Trophoblast cell (in vitro differentiated cells and primary cell): ENCODE data around the gene CABCOCO1.
"Not testable (repeated sequence)": the region's sequence is repeated elsewhere in the genome, so short reads cannot be mapped to it uniquely, and the experiment has no call there.

Source experiments
- DNase-seq, 2 donors: peaks; one replicate each; pipeline ENCODE4 v3.0.0-alpha.2; 2016
- H2AFZ ChIP-seq: 2 replicates; pipeline ENCODE4 v1.6.1; 2013; ENCODE audit warnings: low read length, moderate library complexity, mild to moderate bottlenecking; ENCODE audit not compliant: insufficient read depth, poor library complexity
- H2AK5ac ChIP-seq: 2 replicates; pipeline ENCODE4 v1.6.1; 2013; ENCODE audit warnings: mild to moderate bottlenecking, low read length
- H2BK120ac ChIP-seq: 2 replicates; pipeline ENCODE4 v1.6.1; 2013; ENCODE audit warnings: low read length, mild to moderate bottlenecking, moderate library complexity; ENCODE audit not compliant: insufficient read depth, poor library complexity
- H2BK12ac ChIP-seq: 2 replicates; pipeline ENCODE4 v1.6.1; 2013; ENCODE audit warnings: mild to moderate bottlenecking, low read length, moderate library complexity
- H2BK5ac ChIP-seq: 2 replicates; pipeline ENCODE4 v1.6.1; 2013; ENCODE audit warnings: low read length, low read depth, moderate library complexity, mild to moderate bottlenecking; ENCODE audit not compliant: poor library complexity
- H3K14ac ChIP-seq: 2 replicates; pipeline ENCODE4 v1.6.1; 2013; ENCODE audit warnings: mild to moderate bottlenecking, low read length
- H3K18ac ChIP-seq: 2 replicates; pipeline ENCODE4 v1.6.1; 2013; ENCODE audit warnings: mild to moderate bottlenecking, low read length
- H3K23ac ChIP-seq: 2 replicates; pipeline ENCODE4 v1.6.1; 2013; ENCODE audit warnings: low read length
- H3K27ac ChIP-seq: 2 replicates; pipeline ENCODE4 v1.5.1; 2013; ENCODE audit warnings: low read depth, mild to moderate bottlenecking, inconsistent platforms, low read length, moderate library complexity
- H3K27me3 ChIP-seq: 2 replicates; pipeline ENCODE4 v1.6.1; 2013; ENCODE audit warnings: inconsistent platforms, mild to moderate bottlenecking, low read length, moderate library complexity; ENCODE audit not compliant: insufficient read depth
- H3K36me3 ChIP-seq, 2 experiments: 1 replicate in 1 of 2; 2 replicates in 1 of 2; pipeline ENCODE4 v1.6.1; 2013; ENCODE audit warnings: low read length in 2 of 2, mild to moderate bottlenecking in 2 of 2, moderate library complexity in 1 of 2; ENCODE audit not compliant: insufficient read depth in 2 of 2, control insufficient read depth in 1 of 2
- H3K4ac ChIP-seq: 2 replicates; pipeline ENCODE4 v1.6.1; 2013; ENCODE audit warnings: low read depth, mild to moderate bottlenecking, low read length, moderate library complexity
- H3K4me1 ChIP-seq, 2 experiments: 1 replicate in 1 of 2; 2 replicates in 1 of 2; pipeline ENCODE4 v1.6.1; 2013; ENCODE audit warnings: low read length in 2 of 2, mild to moderate bottlenecking in 2 of 2, moderate library complexity in 1 of 2; ENCODE audit not compliant: insufficient read depth in 2 of 2, control insufficient read depth in 1 of 2
- H3K4me2 ChIP-seq: 2 replicates; pipeline ENCODE4 v1.6.1; 2013; ENCODE audit warnings: inconsistent platforms, mild to moderate bottlenecking, low read length, moderate library complexity
- H3K4me3 ChIP-seq: 2 replicates; pipeline ENCODE4 v1.5.1; 2013; ENCODE audit warnings: mild to moderate bottlenecking, low read depth, low read length, inconsistent platforms
- H3K79me1 ChIP-seq: one replicate; pipeline ENCODE4 v1.6.1; 2013; ENCODE audit warnings: low read length
- H3K79me2 ChIP-seq: 2 replicates; pipeline ENCODE4 v1.6.1; 2013; ENCODE audit warnings: low read length, mild to moderate bottlenecking; ENCODE audit not compliant: control insufficient read depth, insufficient read depth, poor library complexity
- H3K9ac ChIP-seq: 2 replicates; pipeline ENCODE4 v1.6.1; 2013; ENCODE audit warnings: mild to moderate bottlenecking, low read length
- H3K9me3 ChIP-seq: 2 replicates; pipeline ENCODE4 v1.6.1; 2013; ENCODE audit warnings: low read depth, mild to moderate bottlenecking, control low read depth, inconsistent platforms, low read length; ENCODE audit not compliant: insufficient read depth
- H4K12ac ChIP-seq: 2 replicates; pipeline ENCODE4 v1.6.1; 2013; ENCODE audit warnings: low read depth, mild to moderate bottlenecking, low read length, moderate library complexity
- H4K8ac ChIP-seq: 2 replicates; pipeline ENCODE4 v1.6.1; 2013; ENCODE audit warnings: low read depth, mild to moderate bottlenecking, low read length, moderate library complexity
- H4K91ac ChIP-seq: one replicate; pipeline ENCODE4 v1.6.1; 2013; ENCODE audit warnings: low read depth, mild to moderate bottlenecking, low read length, moderate library complexity
- WGBS: extraction: QIAGEN DNeasy Blood & Tissue Kit; methylation state at CpG from one replicate; pipeline ENCODE4 v1.1.7; 2013; ENCODE audit warnings: missing lambda C conversion rate; ENCODE audit not compliant: insufficient read length, insufficient coverage; ENCODE audit errors: extremely low coverage; 5-methylcytosine and 5-hydroxymethylcytosine counted together

The CABCOCO1 gene

GRCh38 chr10:61735882-61736281 lies 73.2 kb downstream of the CABCOCO1 start:
- H3K18ac ChIP-seq: no peak overlapping the region
- H3K4me2 ChIP-seq: no peak overlapping the region
- no peak overlapping the region for H3K9ac ChIP-seq
- no peak for DNase-seq
- no peak overlapping the region for H4K12ac ChIP-seq
- H2AK5ac ChIP-seq: no peak overlapping the region
- no peaks in the 10 kb centered on the region for H3K4me1 ChIP-seq
- no peak overlapping the region for H2BK120ac ChIP-seq
- no peak overlapping the region for H4K91ac ChIP-seq
- H3K27me3 ChIP-seq: no peaks in the 10 kb centered on the region
- no CpG with 5 or more reads among the region's 3 CpGs for WGBS
- H3K4me3 ChIP-seq: no peak overlapping the region
- no peak overlapping the region for H3K4ac ChIP-seq
- no peaks in the 10 kb centered on the region for H3K9me3 ChIP-seq
- no peak overlapping the region for H2AFZ ChIP-seq
- no peak overlapping the region for H3K23ac ChIP-seq
- no peaks in the 10 kb centered on the region for H3K36me3 ChIP-seq
- H3K79me2 ChIP-seq: no peaks in the 10 kb centered on the region
- no peak overlapping the region for H3K27ac ChIP-seq
- H3K79me1 ChIP-seq: no peaks in the 10 kb centered on the region
- H3K14ac ChIP-seq: no peak overlapping the region
- no peak overlapping the region for H4K8ac ChIP-seq
- H2BK5ac ChIP-seq: no peak overlapping the region
- no peak overlapping the region for H2BK12ac ChIP-seq

GRCh38 chr10:61737455-61737854 lies 74.7 kb downstream of the CABCOCO1 start:
- WGBS: no CpG with 5 or more reads among the region's 6 CpGs

GRCh38 chr10:61742812-61743211 lies 80.1 kb downstream of the CABCOCO1 start:
- H3K9me3 ChIP-seq: no peaks in the 10 kb centered on the region
- H2BK5ac ChIP-seq: no peak overlapping the region
- H3K79me1 ChIP-seq: no peaks in the 10 kb centered on the region
- no peak overlapping the region for H2BK120ac ChIP-seq
- H3K79me2 ChIP-seq: no peaks in the 10 kb centered on the region
- no peak overlapping the region for H4K91ac ChIP-seq
- no CpG with 5 or more reads among the region's 1 CpG for WGBS
- H3K18ac ChIP-seq: no peak overlapping the region
- no peak overlapping the region for H3K9ac ChIP-seq
- H4K8ac ChIP-seq: no peak overlapping the region
- no peaks in the 10 kb centered on the region for H3K36me3 ChIP-seq
- no peak overlapping the region for H2AFZ ChIP-seq
- no peak overlapping the region for H3K27ac ChIP-seq
- H3K4me3 ChIP-seq: no peak overlapping the region
- H3K4me2 ChIP-seq: no peak overlapping the region
- H4K12ac ChIP-seq: no peak overlapping the region
- no peak for DNase-seq
- no peak overlapping the region for H2AK5ac ChIP-seq
- H2BK12ac ChIP-seq: no peak overlapping the region
- no peak overlapping the region for H3K23ac ChIP-seq
- H3K14ac ChIP-seq: no peak overlapping the region
- H3K4ac ChIP-seq: no peak overlapping the region
- no peaks in the 10 kb centered on the region for H3K4me1 ChIP-seq
- no peaks in the 10 kb centered on the region for H3K27me3 ChIP-seq

More at GRCh38 chr10:61737455-61737854, 74.7 kb downstream of the CABCOCO1 start:
- not testable (repeated sequence) for H3K9me3 ChIP-seq, H3K18ac ChIP-seq, H3K27me3 ChIP-seq, H2AFZ ChIP-seq, H2BK5ac ChIP-seq, H3K79me2 ChIP-seq, H3K4me2 ChIP-seq, H3K4me1 ChIP-seq, H4K12ac ChIP-seq, H3K14ac ChIP-seq, H4K91ac ChIP-seq, H2BK120ac ChIP-seq, H2BK12ac ChIP-seq, DNase-seq, H4K8ac ChIP-seq, H3K79me1 ChIP-seq, H3K9ac ChIP-seq, H3K27ac ChIP-seq, H3K36me3 ChIP-seq, H3K4ac ChIP-seq, H3K4me3 ChIP-seq, H2AK5ac ChIP-seq, H3K23ac ChIP-seq

GRCh38 chr10:61744469-61744868 lies 81.7 kb downstream of the CABCOCO1 start:
- Histone ChIP-seq H3K36me3 (no peaks in the 10 kb centered on the region), H3K79me2 (no peaks in the 10 kb centered on the region), H3K4me2 (no peak overlapping the region), H3K14ac (no peak overlapping the region), H2AK5ac (no peak overlapping the region), H3K27ac (no peak overlapping the region), H2BK5ac (no peak overlapping the region), H3K27me3 (no peaks in the 10 kb centered on the region), H3K9me3 (no peaks in the 10 kb centered on the region), H3K9ac (no peak overlapping the region), H4K91ac (no peak overlapping the region), H4K8ac (no peak overlapping the region), H4K12ac (no peak overlapping the region), H3K4me1 (no peaks in the 10 kb centered on the region), H2AFZ (no peak overlapping the region), H3K79me1 (no peaks in the 10 kb centered on the region), H3K4ac (no peak overlapping the region), H2BK120ac (no peak overlapping the region), H3K18ac (no peak overlapping the region), H3K4me3 (no peak overlapping the region), H3K23ac (no peak overlapping the region), H2BK12ac (no peak overlapping the region)
- DNase-seq: no peak
- no CpG with 5 or more reads among the region's 1 CpG for WGBS
